SK-N-SH (cell line): ENCODE data around the gene TFPT.

ENCODE experiments used
- MXI1 ChIP-seq: IDR thresholded peaks from 2 replicates; pipeline ENCODE4 v1.6.1; 2012; ENCODE audit warnings: mild to moderate bottlenecking, low read depth, low read length, improper control_type of control experiment
- TF ChIP-seq, protein P1 (sequence below): fragments of 200-600 bp; sonication (generic); IDR thresholded peaks from 2 replicates; pipeline ENCODE4 v1.6.1; 2017; ENCODE audit warnings: antibody characterized with exemption, mild to moderate bottlenecking, moderate library complexity

DNA sequence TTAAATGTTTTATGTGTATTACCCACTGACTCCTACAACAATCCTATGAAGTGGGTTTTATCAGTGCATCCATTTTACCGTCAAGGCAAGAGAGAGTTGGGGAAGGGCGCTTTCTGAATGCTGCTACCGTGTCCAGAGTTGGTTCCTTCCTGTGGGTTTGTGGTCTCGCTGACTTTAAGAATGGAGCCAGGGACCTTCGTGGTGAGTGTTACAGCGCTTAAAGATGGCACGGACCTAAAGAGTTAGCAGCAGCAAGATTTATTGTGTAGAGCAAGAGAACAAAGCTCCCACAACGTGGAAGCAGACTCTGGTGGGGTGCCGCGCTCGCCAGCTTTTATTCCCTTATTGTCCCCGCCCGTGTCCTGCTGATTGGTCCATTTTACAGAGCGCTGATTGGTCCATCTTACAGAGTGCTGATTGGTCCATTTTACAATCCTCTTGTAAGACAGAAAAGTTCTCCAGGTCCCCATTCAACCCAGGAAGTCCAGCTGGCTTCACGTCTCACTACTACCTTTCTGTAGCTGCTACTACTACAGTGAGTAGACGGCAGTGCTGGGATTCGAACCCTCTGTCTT is 20.9 kb downstream of the TFPT start:
- TF ChIP-seq MXI1 = no peak
- TF ChIP-seq, protein P1, sequence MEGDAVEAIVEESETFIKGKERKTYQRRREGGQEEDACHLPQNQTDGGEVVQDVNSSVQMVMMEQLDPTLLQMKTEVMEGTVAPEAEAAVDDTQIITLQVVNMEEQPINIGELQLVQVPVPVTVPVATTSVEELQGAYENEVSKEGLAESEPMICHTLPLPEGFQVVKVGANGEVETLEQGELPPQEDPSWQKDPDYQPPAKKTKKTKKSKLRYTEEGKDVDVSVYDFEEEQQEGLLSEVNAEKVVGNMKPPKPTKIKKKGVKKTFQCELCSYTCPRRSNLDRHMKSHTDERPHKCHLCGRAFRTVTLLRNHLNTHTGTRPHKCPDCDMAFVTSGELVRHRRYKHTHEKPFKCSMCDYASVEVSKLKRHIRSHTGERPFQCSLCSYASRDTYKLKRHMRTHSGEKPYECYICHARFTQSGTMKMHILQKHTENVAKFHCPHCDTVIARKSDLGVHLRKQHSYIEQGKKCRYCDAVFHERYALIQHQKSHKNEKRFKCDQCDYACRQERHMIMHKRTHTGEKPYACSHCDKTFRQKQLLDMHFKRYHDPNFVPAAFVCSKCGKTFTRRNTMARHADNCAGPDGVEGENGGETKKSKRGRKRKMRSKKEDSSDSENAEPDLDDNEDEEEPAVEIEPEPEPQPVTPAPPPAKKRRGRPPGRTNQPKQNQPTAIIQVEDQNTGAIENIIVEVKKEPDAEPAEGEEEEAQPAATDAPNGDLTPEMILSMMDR = no peak
